SK-N-DZ (cell line): ENCODE data around the gene USP4.
"Not testable (repeated sequence)": the region's sequence is repeated elsewhere in the genome, so short reads cannot be mapped to it uniquely, and the experiment has no call there.

ENCODE experiments used
- DNase-seq: peaks from one replicate; pipeline ENCODE4 v3.0.0-alpha.2; 2015; ENCODE audit warnings: low spot score

The USP4 gene

GRCh38 chr3:49352281-49352680, 12.4 kb upstream of the USP4 start:
- DNase-seq = no peak

- DNase-seq = no peak
Observed at GRCh38 chr3:49351521-49352011, 11.7 kb upstream of the USP4 start.

GRCh38 chr3:49349348-49350114, 9.7 kb upstream of the USP4 start:
- DNase-seq = no peak

- DNase-seq = not testable (repeated sequence)
Observed at GRCh38 chr3:49348361-49348760, 8.5 kb upstream of the USP4 start.

- DNase-seq = no peak
Observed at GRCh38 chr3:49346797-49347251, 7.0 kb upstream of the USP4 start.

- DNase-seq = no peak
Observed at GRCh38 chr3:49343163-49343562, 3.3 kb upstream of the USP4 start.

GRCh38 chr3:49341996-49342395, 2.1 kb upstream of the USP4 start:
- no peak for DNase-seq

GRCh38 chr3:49339581-49339940, 292 bp downstream of the USP4 start:
- no peak for DNase-seq

- DNase-seq = no peak
Observed at GRCh38 chr3:49333916-49334633, 5.8 kb downstream of the USP4 start.

- DNase-seq = no peak
Observed at GRCh38 chr3:49333091-49333490, 6.8 kb downstream of the USP4 start.

- no peak for DNase-seq
Observed at GRCh38 chr3:49329186-49329585, 10.7 kb downstream of the USP4 start.

- not testable (repeated sequence) for DNase-seq
Observed at GRCh38 chr3:49328350-49328749, 11.5 kb downstream of the USP4 start.

GRCh38 chr3:49327485-49327884, 12.4 kb downstream of the USP4 start:
- DNase-seq = no peak

GRCh38 chr3:49324768-49325167, 15.1 kb downstream of the USP4 start:
- no peak for DNase-seq

GRCh38 chr3:49316696-49317457, 23.0 kb downstream of the USP4 start:
- no peak for DNase-seq

- no peak for DNase-seq
Observed at GRCh38 chr3:49313896-49314688, 25.8 kb downstream of the USP4 start.

GRCh38 chr3:49311283-49311682, 28.6 kb downstream of the USP4 start:
- DNase-seq = no peak

- no peak for DNase-seq
Observed at GRCh38 chr3:49310677-49311076, 29.2 kb downstream of the USP4 start.

- DNase-seq = no peak
Observed at GRCh38 chr3:49305608-49306007, 34.2 kb downstream of the USP4 start.

GRCh38 chr3:49302613-49303012, 37.2 kb downstream of the USP4 start:
- DNase-seq = no peak

- no peak for DNase-seq
Observed at GRCh38 chr3:49300595-49300994, 39.3 kb downstream of the USP4 start.
